Endothelial cell of umbilical vein (primary cell): ENCODE measurements around the gene B3GNT9. TPM values are rescaled to one million over a fixed set of nuclear protein-coding genes. Genes with fewer than 3 reads are reported as not detected.

Source experiments
- BruUV-seq: library from RNA; stranded (reverse); fragments of 400-500 nt; replicated peaks from 2 replicates; lab custom pipeline; 2021; lab: Mats Ljungman, UMichigan
- CTCF ChIA-PET: fragments of 300-600, 350-600 bp; sonication (Branson Sonifier 250); formaldehyde crosslinking; loops from one replicate; lab custom pipeline; 2021; ENCODE audit warnings: antibody characterized with exemption, inconsistent platforms; lab: Charles Lee
- POLR2A ChIA-PET: fragments of 300-600, 350-600 bp; sonication (Branson Sonifier 250); formaldehyde crosslinking; loops from one replicate; lab custom pipeline; 2021; ENCODE audit warnings: antibody characterized with exemption, inconsistent platforms; lab: Charles Lee
- DNase-seq: peaks from one replicate; pipeline ENCODE4 v3.0.0-alpha.2; 2011; ENCODE audit warnings: low read depth, low spot score
- FAIRE-seq: peaks from 2 replicates; lab custom pipeline; 2011; peaks lifted over from hg19 to GRCh38; lab: Jason Lieb, UNC
- H2AFZ ChIP-seq: 2 replicates; pipeline ENCODE4 v1.6.0; 2012; ENCODE audit warnings: low read depth, low read length, control low read depth, inconsistent platforms
- H3K27ac ChIP-seq: 2 replicates; pipeline ENCODE4 v1.5.1; 2011; ENCODE audit warnings: low read depth, mild to moderate bottlenecking, control low read depth, low read length, moderate library complexity; ENCODE audit not compliant: insufficient read depth
- H3K27me3 ChIP-seq, 2 experiments: 2 replicates each; pipeline versions ENCODE4 v1.6.0 to v1.6.1; 2011; ENCODE audit warnings: low read length in 2 of 2, mixed read lengths in 1 of 2; ENCODE audit not compliant: control insufficient read depth in 2 of 2, insufficient read depth in 2 of 2
- H3K36me3 ChIP-seq, 2 experiments: 2 replicates in 1 of 2; 3 replicates in 1 of 2; pipeline ENCODE4 v1.5.1; 2011; ENCODE audit warnings: low read length in 2 of 2, mild to moderate bottlenecking in 1 of 2, moderate library complexity in 1 of 2; ENCODE audit not compliant: control insufficient read depth in 2 of 2, insufficient read depth in 2 of 2; ENCODE audit errors: extremely low read depth in 1 of 2
- H3K4me1 ChIP-seq: 3 replicates; pipeline ENCODE4 v1.5.1; 2011; ENCODE audit warnings: mild to moderate bottlenecking, low read length; ENCODE audit not compliant: control insufficient read depth, insufficient read depth; ENCODE audit errors: extremely low read depth
- H3K4me2 ChIP-seq: 2 replicates; pipeline ENCODE4 v1.6.1; 2011; ENCODE audit warnings: low read length, control low read depth, mixed read lengths; ENCODE audit not compliant: insufficient read depth
- H3K4me3 ChIP-seq, 3 experiments: fragments of 200-600 bp in 1 of 3; sonication (generic), shearing (Covaris generic) in 1 of 3; replicated peaks in 1 of 3; 2 replicates each; pipeline ENCODE4 v1.5.1; 2011 to 2016; ENCODE audit warnings: control low read depth in 3 of 3, low read length in 3 of 3, mild to moderate bottlenecking in 2 of 3, inconsistent platforms in 1 of 3, low read depth in 1 of 3, moderate library complexity in 1 of 3; ENCODE audit not compliant: insufficient read depth in 1 of 3
- H3K79me2 ChIP-seq: 2 replicates; pipeline ENCODE4 v1.6.0; 2012; ENCODE audit warnings: low read length, inconsistent platforms; ENCODE audit not compliant: control insufficient read depth, insufficient read depth
- H3K9ac ChIP-seq: replicated peaks from 2 replicates; pipeline ENCODE3; 2011; ENCODE audit warnings: low read length, control low read depth; ENCODE audit not compliant: insufficient read depth; ENCODE audit errors: extremely low read depth
- H3K9me1 ChIP-seq: replicated peaks from 3 replicates; pipeline ENCODE4 v1.6.0; 2011; ENCODE audit warnings: mild to moderate bottlenecking, low read length; ENCODE audit not compliant: control insufficient read depth, insufficient read depth; ENCODE audit errors: extremely low read depth
- H3K9me3 ChIP-seq: replicated peaks from 2 replicates; pipeline ENCODE4 v1.5.1; 2012; ENCODE audit warnings: low read length, inconsistent platforms; ENCODE audit not compliant: control insufficient read depth, insufficient read depth
- H4K20me1 ChIP-seq: replicated peaks from 2 replicates; pipeline ENCODE3; 2011; ENCODE audit warnings: mild to moderate bottlenecking, low read length; ENCODE audit not compliant: control insufficient read depth, insufficient read depth; ENCODE audit errors: extremely low read depth
- CTCF ChIP-seq, 2 donors: IDR thresholded peaks; 1 replicate in 1 of 2; 2 replicates in 1 of 2; pipeline ENCODE4 v1.5.1; 2011; ENCODE audit warnings: low read length in 2 of 2, mild to moderate bottlenecking in 2 of 2, moderate library complexity in 2 of 2, control low read depth in 1 of 2, inconsistent platforms in 1 of 2, low read depth in 1 of 2; ENCODE audit not compliant: insufficient read depth in 1 of 2; ENCODE audit errors: extremely low read depth in 1 of 2
- MYC ChIP-seq: IDR thresholded peaks from one replicate; pipeline ENCODE4 v1.6.1; 2011; ENCODE audit warnings: mild to moderate bottlenecking, low read depth, low read length
- POLR2AphosphoS5 ChIP-seq: IDR thresholded peaks from 2 replicates; pipeline ENCODE4 v1.6.1; 2012; ENCODE audit warnings: low read depth, mild to moderate bottlenecking, control low read depth, low read length, moderate library complexity; ENCODE audit not compliant: insufficient read depth
- dilution Hi-C: fragments of 300-500 bp; cut with MboI; formaldehyde crosslinking; loops from one replicate; pipeline ENCODE4 v1.15.0; 2019; ENCODE audit warnings: low sequenced_read_pairs; ENCODE audit not compliant: extremely low pct_ligation_motif_present
- intact Hi-C: fragments of 100-400 bp; cut with micrococcal nuclease; formaldehyde crosslinking; loops from one replicate; pipeline ENCODE4 v1.10.0; 2022
- polyA plus RNA-seq, 4 experiments: library from polyadenylated mRNA; depleted of rRNA in 3 of 4; stranded (reverse) in 3 of 4; unstranded in 1 of 4; fragments of >200 nt; gene quantifications; 2 replicates each; pipeline versions ENCODE4 v1.2.1 to v1.2.3, GENCODE V29; 2011 to 2012; ENCODE audit warnings: missing spikeins in 1 of 4
- total RNA-seq: library from RNA; stranded (reverse); gene quantifications from 2 replicates; pipeline ENCODE4 v1.2.3, GENCODE V29; 2021
- TF ChIP-seq, protein P1 (sequence below): IDR thresholded peaks from 2 replicates; pipeline ENCODE4 v1.6.1; 2011; ENCODE audit not compliant: insufficient read depth, insufficient read length

Gene B3GNT9
- total and polyA plus RNA-seq, 2 donors (not counting 3 experiments of a cell fraction or from before 2014, with no cell fraction given), result 4.0 to 6.4 TPM

- DNase-seq (peak; percentile 80), FAIRE-seq (peak; percentile 97)
- Histone ChIP-seq H3K27ac (no peak overlapping the region), H3K4me3 (no peak overlapping the region), H3K4me2 (no peak overlapping the region), H3K9me3 (no peaks in the 10 kb centered on the region), H2AFZ (no peak overlapping the region), H3K27me3 (no peaks in the 10 kb centered on the region), H3K79me2 (peaks cover 13% of the 10 kb centered on the region), H3K9ac (no peak overlapping the region), H3K36me3 (no peaks in the 10 kb centered on the region), H4K20me1 (no peaks in the 10 kb centered on the region), H3K9me1 (no peaks in the 10 kb centered on the region), H3K4me1 (peaks cover 37% of the 10 kb centered on the region)
- ChIA-PET POLR2A (no interaction called here), CTCF (interaction anchor here (0.6 to 3.5 kb wide), 35 partner anchors 8 to 589 kb away, joined by 3 to 40 read pairs (median 4); partner anchors contain the start of genes CBFB, CES3, FBXL8 and HSF4)
- TF ChIP-seq CTCF (IDR thresholded peaks at IDR 0.05; ENCODE audit: extremely low read depth in 1 of 2, insufficient read depth in 1 of 2, low read depth in 1 of 2, low read length in 2 of 2), result peak; percentile 91 to 97
- no peak for TF ChIP-seq MYC
- TF ChIP-seq, protein P1, sequence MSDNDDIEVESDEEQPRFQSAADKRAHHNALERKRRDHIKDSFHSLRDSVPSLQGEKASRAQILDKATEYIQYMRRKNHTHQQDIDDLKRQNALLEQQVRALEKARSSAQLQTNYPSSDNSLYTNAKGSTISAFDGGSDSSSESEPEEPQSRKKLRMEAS, result peak; percentile 83
- peak; percentile 60 for TF ChIP-seq POLR2AphosphoS5
- intact Hi-C loops (loop anchor here (1.0 kb wide), 5 partner anchors 7 to 231 kb away; partner anchors contain the start of gene E2F4), dilution Hi-C loops (no loop called here)
- BruUV-seq, result no TSS peak
Measured at GRCh38 chr16:67184995-67185650, 34.3 kb upstream of the B3GNT9 start.
